ENCODE data around the gene CCDC28B. TPM values are rescaled to one million over a fixed set of nuclear protein-coding genes. Genes with fewer than 3 reads are reported as not detected.
A peak's percentile ranks its signal among the peaks of the same experiment; 100 is the strongest.

Gene CCDC28B
- total and polyA plus RNA-seq, 4 donors = 4.4 to 12.5 (median 5.7) TPM

GRCh38 chr1:32199043-32199716 is 1.2 kb upstream of the CCDC28B start:
- Histone ChIP-seq H3K9ac (ENCODE audit: insufficient read depth in 1 of 2, low read length in 2 of 2) (no peak overlapping the region), H3K9me3 (ENCODE audit: control insufficient read depth in 4 of 4, insufficient read depth in 3 of 4, low read length in 3 of 4) (no peaks in the 10 kb centered on the region), H3K27me3 (ENCODE audit: control insufficient read depth in 3 of 3, insufficient read depth in 3 of 3, low read length in 2 of 3) (no peaks in the 10 kb centered on the region), H3K4me3 (no peak overlapping the region), H3K36me3 (ENCODE audit: control insufficient read depth in 4 of 4, insufficient read depth in 4 of 4, low read length in 4 of 4) (peaks cover 12 to 24% (median 16%) of the 10 kb centered on the region in 4 donors), H3K4me1 (ENCODE audit: control insufficient read depth in 5 of 5, insufficient read depth in 5 of 5, low read length in 5 of 5) (peaks cover 5 to 20% (median 8%) of the 10 kb centered on the region in 5 donors), H3K27ac (ENCODE audit: low read depth in 1 of 2, low read length in 1 of 2) (peak overlapping the region in 1 of 2 donors; percentile 16)
- DNase-seq (no peak), ATAC-seq (ENCODE audit: insufficient read depth, low FRiP score) (no peak)
- TF ChIP-seq, protein P1, sequence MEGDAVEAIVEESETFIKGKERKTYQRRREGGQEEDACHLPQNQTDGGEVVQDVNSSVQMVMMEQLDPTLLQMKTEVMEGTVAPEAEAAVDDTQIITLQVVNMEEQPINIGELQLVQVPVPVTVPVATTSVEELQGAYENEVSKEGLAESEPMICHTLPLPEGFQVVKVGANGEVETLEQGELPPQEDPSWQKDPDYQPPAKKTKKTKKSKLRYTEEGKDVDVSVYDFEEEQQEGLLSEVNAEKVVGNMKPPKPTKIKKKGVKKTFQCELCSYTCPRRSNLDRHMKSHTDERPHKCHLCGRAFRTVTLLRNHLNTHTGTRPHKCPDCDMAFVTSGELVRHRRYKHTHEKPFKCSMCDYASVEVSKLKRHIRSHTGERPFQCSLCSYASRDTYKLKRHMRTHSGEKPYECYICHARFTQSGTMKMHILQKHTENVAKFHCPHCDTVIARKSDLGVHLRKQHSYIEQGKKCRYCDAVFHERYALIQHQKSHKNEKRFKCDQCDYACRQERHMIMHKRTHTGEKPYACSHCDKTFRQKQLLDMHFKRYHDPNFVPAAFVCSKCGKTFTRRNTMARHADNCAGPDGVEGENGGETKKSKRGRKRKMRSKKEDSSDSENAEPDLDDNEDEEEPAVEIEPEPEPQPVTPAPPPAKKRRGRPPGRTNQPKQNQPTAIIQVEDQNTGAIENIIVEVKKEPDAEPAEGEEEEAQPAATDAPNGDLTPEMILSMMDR (IDR thresholded peaks at IDR 0.05; ENCODE audit: control extremely low read depth, extremely low read depth) = no peak
- 78 to 93% methylated on average over 4 of the region's 4 CpGs for WGBS, 2 donors

DNA sequence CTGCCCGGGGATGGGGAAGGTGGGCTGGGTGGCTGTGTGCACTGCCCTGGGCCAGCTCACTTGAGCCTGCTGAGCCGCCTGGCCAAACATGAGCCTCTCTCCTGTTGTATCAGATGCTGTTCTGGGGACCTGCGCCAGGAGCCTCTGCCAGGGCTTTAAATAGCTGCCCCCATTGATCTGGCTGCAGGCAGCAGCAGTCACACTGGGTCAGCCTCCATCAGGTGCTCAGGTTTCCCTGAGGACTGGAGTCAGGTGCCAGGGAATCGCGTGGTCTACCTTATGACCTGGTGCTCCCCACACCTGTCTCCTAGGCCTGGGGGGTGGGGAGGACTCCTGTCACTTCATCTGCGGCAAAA is 700 bp upstream of the CCDC28B start:
- H3K9me3 ChIP-seq (ENCODE audit: control insufficient read depth in 4 of 4, insufficient read depth in 3 of 4, low read length in 3 of 4) = no peaks in the 10 kb centered on the region
- peak overlapping the region in 1 of 2 donors; percentile 86 for H3K27ac ChIP-seq (ENCODE audit: low read depth in 1 of 2, low read length in 1 of 2)
- DNase-seq = peak in 1 of 3 donors; percentile 25
- H3K27me3 ChIP-seq (ENCODE audit: control insufficient read depth in 3 of 3, insufficient read depth in 3 of 3, low read length in 2 of 3) = no peaks in the 10 kb centered on the region
- WGBS, 2 donors = 59 to 60% methylated on average over 6 of the region's 6 CpGs
- no peak for ATAC-seq (ENCODE audit: insufficient read depth, low FRiP score)
- H3K4me1 ChIP-seq (ENCODE audit: control insufficient read depth in 5 of 5, insufficient read depth in 5 of 5, low read length in 5 of 5) = peaks cover 5 to 20% (median 8%) of the 10 kb centered on the region in 5 donors
- TF ChIP-seq, protein P1 (IDR thresholded peaks at IDR 0.05; ENCODE audit: control extremely low read depth, extremely low read depth) = no peak
- H3K36me3 ChIP-seq (ENCODE audit: control insufficient read depth in 4 of 4, insufficient read depth in 4 of 4, low read length in 4 of 4) = peaks cover 7 to 21% (median 14%) of the 10 kb centered on the region in 4 donors
- H3K4me3 ChIP-seq = no peak overlapping the region
- H3K9ac ChIP-seq (ENCODE audit: insufficient read depth in 1 of 2, low read length in 2 of 2) = peak overlapping the region in 1 of 2 donors; percentile 78

- TF ChIP-seq, protein P1 (IDR thresholded peaks at IDR 0.05; ENCODE audit: control extremely low read depth, extremely low read depth) = no peak
- no peaks in the 10 kb centered on the region for H3K9me3 ChIP-seq (ENCODE audit: control insufficient read depth in 4 of 4, insufficient read depth in 3 of 4, low read length in 3 of 4)
- H3K36me3 ChIP-seq (ENCODE audit: control insufficient read depth in 4 of 4, insufficient read depth in 4 of 4, low read length in 4 of 4) = peaks cover 0 to 11% (median 8%) of the 10 kb centered on the region in 4 donors
- peaks cover 8 to 23% (median 12%) of the 10 kb centered on the region in 5 donors for H3K4me1 ChIP-seq (ENCODE audit: control insufficient read depth in 5 of 5, insufficient read depth in 5 of 5, low read length in 5 of 5)
- H3K9ac ChIP-seq (ENCODE audit: insufficient read depth in 1 of 2, low read length in 2 of 2) = peak overlapping the region; percentile 20 to 86
- peak overlapping the region; percentile 55 to 86 for H3K27ac ChIP-seq (ENCODE audit: low read depth in 1 of 2, low read length in 1 of 2)
- WGBS, 2 donors = 2 to 3% methylated on average over 26 of the region's 26 CpGs
- H3K4me3 ChIP-seq = peak overlapping the region; percentile 19
- DNase-seq = peak; percentile 77 to 84 (median 81)
- ATAC-seq (ENCODE audit: insufficient read depth, low FRiP score) = no peak
- no peaks in the 10 kb centered on the region for H3K27me3 ChIP-seq (ENCODE audit: control insufficient read depth in 3 of 3, insufficient read depth in 3 of 3, low read length in 2 of 3)
Observed at GRCh38 chr1:32201011-32201855, 838 bp downstream of the CCDC28B start.

Data from lung (tissue), 12 donors.